ENCODE results near the gene GALNTL6. TPM values are rescaled to one million over a fixed set of nuclear protein-coding genes. Genes with fewer than 3 reads are reported as not detected.

Gene GALNTL6
- polyA plus RNA-seq, 6 donors from 2014 or later, result 0.09 to 1.5 (median 0.52) TPM

DNA sequence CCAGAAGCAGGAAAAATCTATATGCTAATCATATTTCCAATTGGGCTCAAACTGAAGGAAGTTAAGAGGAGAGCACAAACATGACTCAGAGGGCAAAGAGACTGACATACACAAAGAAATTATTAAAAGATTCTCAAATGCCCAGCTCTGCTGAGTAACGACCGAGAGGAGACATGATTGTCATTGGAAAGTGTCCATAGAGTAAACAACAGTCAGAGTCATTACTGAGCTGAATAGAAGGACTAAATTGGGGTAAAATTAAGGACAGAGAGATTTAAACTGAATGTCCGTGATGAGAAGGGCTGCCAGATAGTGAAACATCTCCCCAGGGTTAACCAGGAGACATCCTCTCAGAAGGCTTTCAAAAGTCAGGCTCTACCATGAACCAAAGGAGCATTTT, 1244.2 kb downstream of the GALNTL6 start:
- H3K9me3 Mint-ChIP-seq, result peaks cover 0 to 3% (median 0%) of the 10 kb centered on the region in 7 donors
- DNase-seq (no peak), ATAC-seq (ENCODE audit: low read depth in 2 of 2) (no peak)
- no peaks in the 10 kb centered on the region for H3K27me3 Mint-ChIP-seq
- H3K36me3 Mint-ChIP-seq, result no peaks in the 10 kb centered on the region
- no peak overlapping the region for H3K27ac Mint-ChIP-seq
- H3K4me1 Mint-ChIP-seq, result no peaks in the 10 kb centered on the region
- H3K4me3 Mint-ChIP-seq, result no peak overlapping the region

DNA sequence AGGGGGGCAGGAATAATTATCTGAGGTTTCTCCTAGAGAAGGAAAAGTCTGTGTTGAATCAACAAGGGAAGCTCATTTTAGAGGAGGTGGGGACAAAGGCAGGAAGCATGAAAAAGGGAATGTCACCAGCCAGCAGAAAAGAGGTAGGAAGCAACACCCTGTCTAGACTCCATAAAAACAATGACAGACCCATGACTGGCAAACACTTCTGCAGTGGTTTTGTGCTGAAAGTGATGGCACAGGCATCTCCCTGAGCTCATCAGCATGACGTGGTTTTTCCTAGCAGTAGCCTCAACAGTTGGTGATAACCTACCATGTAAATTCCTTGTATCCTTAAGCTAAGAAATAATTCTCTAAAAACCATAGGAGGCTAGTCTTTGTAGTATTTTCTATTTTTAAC, 1244.7 kb downstream of the GALNTL6 start:
- peaks cover 0 to 5% (median 0%) of the 10 kb centered on the region in 7 donors for H3K9me3 Mint-ChIP-seq
- no peak overlapping the region for H3K27ac Mint-ChIP-seq
- no peaks in the 10 kb centered on the region for H3K27me3 Mint-ChIP-seq
- ATAC-seq (ENCODE audit: low read depth in 2 of 2) (no peak), DNase-seq (no peak)
- H3K4me1 Mint-ChIP-seq, result no peaks in the 10 kb centered on the region
- no peaks in the 10 kb centered on the region for H3K36me3 Mint-ChIP-seq
- H3K4me3 Mint-ChIP-seq, result no peak overlapping the region

DNA sequence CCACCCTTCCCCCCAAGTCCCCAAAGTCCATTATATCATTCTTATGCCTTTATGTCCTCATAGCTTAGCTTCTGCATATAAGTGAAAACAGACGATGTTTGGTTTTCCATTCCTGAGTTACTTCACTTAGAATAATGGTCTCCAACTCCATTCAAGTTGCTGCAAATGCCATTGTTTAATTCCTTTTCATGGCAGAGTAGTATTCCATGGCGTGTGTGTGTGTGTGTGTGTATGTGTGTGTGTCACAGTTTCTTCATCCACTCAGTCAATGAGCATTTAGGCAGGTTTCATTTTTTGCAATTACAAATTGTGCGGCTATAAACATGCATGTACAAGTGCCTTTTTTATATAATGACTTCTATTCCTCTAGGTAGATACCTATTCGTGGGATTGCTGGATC, 1248.0 kb downstream of the GALNTL6 start:
- Mint-ChIP-seq H3K36me3 (peaks cover 0 to 20% of the 10 kb centered on the region in 2 donors), H3K4me1 (no peaks in the 10 kb centered on the region), H3K27me3 (no peaks in the 10 kb centered on the region), H3K27ac (no peak overlapping the region), H3K4me3 (no peak overlapping the region), H3K9me3 (peaks cover 5 to 32% (median 21%) of the 10 kb centered on the region in 7 donors)
- ATAC-seq (ENCODE audit: low read depth in 2 of 2), result no peak
- no peak for DNase-seq

DNA sequence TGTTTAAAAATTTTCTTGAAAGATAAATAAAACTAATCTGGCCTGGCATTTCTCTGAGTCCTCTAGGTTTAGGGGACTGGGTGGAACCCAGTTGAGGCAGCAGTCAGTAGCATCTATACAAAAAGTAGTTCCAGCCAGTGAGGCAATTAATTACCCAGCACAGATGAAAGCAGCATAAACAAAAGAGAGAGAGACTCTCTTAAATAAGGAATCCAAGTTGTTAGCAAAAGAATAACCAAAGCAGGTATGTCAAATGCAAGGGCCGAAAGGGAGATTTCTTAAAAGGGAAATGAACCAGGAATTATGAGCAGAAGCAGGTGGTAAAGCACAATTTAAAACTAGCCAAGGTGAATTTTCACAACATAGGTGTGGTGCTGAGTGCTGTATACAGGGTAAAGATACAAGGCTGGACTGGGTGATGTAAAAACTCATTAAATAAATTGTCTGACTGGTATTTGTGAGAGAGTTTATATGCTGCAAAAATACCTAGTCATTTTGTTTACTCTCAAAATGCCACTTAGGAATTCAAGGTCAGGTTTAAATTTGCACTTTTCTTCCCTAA, 1260.8 kb downstream of the GALNTL6 start:
- ATAC-seq (ENCODE audit: low read depth in 2 of 2) (no peak), DNase-seq (no peak)
- Mint-ChIP-seq H3K4me3 (no peak overlapping the region), H3K36me3 (peaks cover 0 to 22% of the 10 kb centered on the region in 2 donors), H3K4me1 (no peaks in the 10 kb centered on the region), H3K27me3 (peaks cover 0 to 3% (median 0%) of the 10 kb centered on the region in 3 donors), H3K9me3 (peaks cover 13 to 34% (median 25%) of the 10 kb centered on the region in 7 donors), H3K27ac (no peak overlapping the region)

DNA sequence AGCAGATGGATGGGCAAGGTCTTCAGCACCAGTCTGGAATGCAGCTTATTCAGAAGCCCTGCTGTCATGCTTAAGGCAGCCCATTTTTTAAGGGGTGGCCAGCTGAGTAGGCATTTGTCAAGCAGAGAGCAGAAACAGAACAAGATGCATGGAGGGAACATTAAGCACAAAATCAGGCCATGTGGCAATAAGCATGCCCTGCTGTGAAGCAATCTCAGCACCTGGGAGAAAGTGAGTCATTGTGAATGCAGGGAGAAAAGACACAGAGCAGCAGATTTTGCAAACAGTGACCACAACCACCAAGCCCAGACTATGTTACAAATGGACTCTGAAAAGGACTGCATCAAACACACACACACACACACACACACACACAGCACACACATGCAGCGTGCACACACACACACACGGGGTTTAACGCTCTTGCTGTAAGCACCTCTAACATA, 1261.3 kb downstream of the GALNTL6 start:
- ATAC-seq (ENCODE audit: low read depth in 2 of 2) (no peak), DNase-seq (no peak)
- H3K27ac Mint-ChIP-seq, result no peak overlapping the region
- H3K27me3 Mint-ChIP-seq, result no peaks in the 10 kb centered on the region
- H3K4me1 Mint-ChIP-seq, result no peaks in the 10 kb centered on the region
- no peak overlapping the region for H3K4me3 Mint-ChIP-seq
- H3K36me3 Mint-ChIP-seq, result peaks cover 0 to 17% of the 10 kb centered on the region in 2 donors
- peaks cover 10 to 34% (median 25%) of the 10 kb centered on the region in 7 donors for H3K9me3 Mint-ChIP-seq

DNA sequence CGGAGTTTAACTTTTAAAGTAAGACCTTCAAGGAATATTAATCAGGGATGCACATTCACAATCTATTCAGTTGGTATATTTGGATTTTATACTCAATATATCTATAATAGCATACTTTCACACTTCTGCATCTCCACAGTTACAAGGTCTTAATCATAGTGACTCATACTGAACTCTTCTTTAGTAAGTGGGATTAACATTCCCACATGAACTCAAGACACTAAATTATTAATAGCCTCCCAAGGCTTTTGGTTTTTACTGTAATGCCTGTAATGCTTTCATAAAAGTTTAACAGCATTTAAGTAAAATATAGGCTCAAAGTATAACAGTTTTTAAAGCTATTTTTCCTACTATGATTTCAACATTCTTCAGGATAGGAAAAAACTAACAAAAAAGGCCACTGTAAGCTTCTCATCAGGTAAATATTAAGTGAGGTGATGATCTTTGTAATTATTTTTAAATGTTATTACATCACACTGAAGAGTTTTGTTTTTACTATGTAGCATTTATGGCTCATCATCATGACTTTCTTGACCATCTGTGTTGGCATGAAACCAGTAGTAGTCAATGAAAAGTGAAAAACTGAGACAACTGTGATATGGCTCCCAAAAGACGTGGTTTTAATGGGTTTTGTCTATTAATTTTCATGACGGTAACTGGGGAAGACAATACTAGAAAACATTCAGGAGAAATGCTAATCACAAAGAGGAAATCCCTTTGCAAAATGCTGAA, 1263.9 kb downstream of the GALNTL6 start:
- H3K4me1 Mint-ChIP-seq, result no peaks in the 10 kb centered on the region
- no peak overlapping the region for H3K4me3 Mint-ChIP-seq
- DNase-seq (no peak), ATAC-seq (ENCODE audit: low read depth in 2 of 2) (no peak)
- H3K27me3 Mint-ChIP-seq, result peaks cover 0 to 6% (median 5%) of the 10 kb centered on the region in 3 donors
- H3K36me3 Mint-ChIP-seq, result peaks cover 0 to 9% of the 10 kb centered on the region in 2 donors
- H3K9me3 Mint-ChIP-seq, result peaks cover 11 to 39% (median 26%) of the 10 kb centered on the region in 7 donors
- H3K27ac Mint-ChIP-seq, result no peak overlapping the region

DNA sequence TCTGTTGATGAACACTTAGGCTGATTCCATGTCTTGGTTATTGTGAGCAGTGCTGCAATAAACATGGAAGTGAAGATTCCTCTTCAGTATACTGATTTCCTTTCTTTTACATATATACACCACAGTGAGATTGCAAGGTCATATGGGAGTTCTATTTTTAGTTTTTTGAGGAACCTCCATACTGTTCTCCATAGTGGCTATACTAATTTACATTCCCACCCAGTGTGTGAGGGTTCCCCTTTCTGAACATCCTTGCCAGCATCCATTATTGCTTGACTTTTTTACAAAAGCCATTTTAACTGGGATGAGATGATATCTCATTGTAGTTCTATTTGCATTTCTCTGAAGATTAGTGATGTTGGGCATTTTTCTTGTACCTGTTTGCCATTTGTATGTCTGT, 1274.9 kb downstream of the GALNTL6 start:
- Mint-ChIP-seq H3K4me1 (no peaks in the 10 kb centered on the region), H3K27me3 (peaks cover 0 to 13% (median 11%) of the 10 kb centered on the region in 3 donors), H3K27ac (no peak overlapping the region), H3K36me3 (peaks cover 4 to 8% of the 10 kb centered on the region in 2 donors), H3K9me3 (peaks cover 0 to 11% (median 5%) of the 10 kb centered on the region in 7 donors), H3K4me3 (no peak overlapping the region)
- DNase-seq (no peak), ATAC-seq (ENCODE audit: low read depth in 2 of 2) (no peak)

Measured in naive B cell (primary cell).